OCI-LY3 (cell line): ENCODE results near the gene SLC4A8.

ENCODE experiments used
- EZH2phosphoT487 ChIP-seq: fragments of 200-600 bp; shearing (Covaris generic); IDR thresholded peaks from 2 replicates; pipeline ENCODE4 v1.6.1; 2018; ENCODE audit warnings: antibody characterized with exemption, mixed run types, low read depth
- TF ChIP-seq, protein P1 (sequence below): fragments of 200-600, 300-600 bp; sonication (generic); IDR thresholded peaks from 2 replicates; pipeline ENCODE4 v1.5.1; 2014; ENCODE audit warnings: antibody characterized with exemption, low read length, low read depth

DNA sequence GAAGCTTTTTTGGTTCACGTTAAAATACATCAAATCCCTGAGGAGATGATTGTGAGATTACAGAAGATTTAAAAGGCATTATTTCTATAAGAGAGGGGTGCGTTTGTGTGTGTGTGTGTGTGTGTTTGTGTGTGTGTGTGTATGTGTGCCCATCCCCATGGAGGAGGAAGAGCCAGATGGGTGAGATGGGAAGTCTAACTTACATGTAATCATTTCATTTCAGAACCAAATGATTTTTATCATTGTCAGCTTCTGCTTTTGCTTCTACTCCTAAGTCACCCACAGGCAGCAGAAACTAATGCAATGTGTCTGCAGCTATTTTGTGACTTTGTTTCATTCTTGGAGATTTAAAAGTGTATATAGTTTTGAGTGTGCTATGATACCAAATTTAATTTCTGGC, 68.7 kb downstream of the SLC4A8 start:
- TF ChIP-seq, protein P1, sequence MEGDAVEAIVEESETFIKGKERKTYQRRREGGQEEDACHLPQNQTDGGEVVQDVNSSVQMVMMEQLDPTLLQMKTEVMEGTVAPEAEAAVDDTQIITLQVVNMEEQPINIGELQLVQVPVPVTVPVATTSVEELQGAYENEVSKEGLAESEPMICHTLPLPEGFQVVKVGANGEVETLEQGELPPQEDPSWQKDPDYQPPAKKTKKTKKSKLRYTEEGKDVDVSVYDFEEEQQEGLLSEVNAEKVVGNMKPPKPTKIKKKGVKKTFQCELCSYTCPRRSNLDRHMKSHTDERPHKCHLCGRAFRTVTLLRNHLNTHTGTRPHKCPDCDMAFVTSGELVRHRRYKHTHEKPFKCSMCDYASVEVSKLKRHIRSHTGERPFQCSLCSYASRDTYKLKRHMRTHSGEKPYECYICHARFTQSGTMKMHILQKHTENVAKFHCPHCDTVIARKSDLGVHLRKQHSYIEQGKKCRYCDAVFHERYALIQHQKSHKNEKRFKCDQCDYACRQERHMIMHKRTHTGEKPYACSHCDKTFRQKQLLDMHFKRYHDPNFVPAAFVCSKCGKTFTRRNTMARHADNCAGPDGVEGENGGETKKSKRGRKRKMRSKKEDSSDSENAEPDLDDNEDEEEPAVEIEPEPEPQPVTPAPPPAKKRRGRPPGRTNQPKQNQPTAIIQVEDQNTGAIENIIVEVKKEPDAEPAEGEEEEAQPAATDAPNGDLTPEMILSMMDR = no peak
- no peak for TF ChIP-seq EZH2phosphoT487
